Breast epithelium (tissue), 4 donors: Measurements from ENCODE around the gene GABRB2. TPM values are rescaled to one million over a fixed set of nuclear protein-coding genes. Genes with fewer than 3 reads are reported as not detected.

Experiments
- DNase-seq, 2 donors: peaks; one replicate each; pipeline ENCODE4 v3.0.0-alpha.2; 2019; ENCODE audit warnings: low spot score in 2 of 2
- H3K27ac ChIP-seq, 2 donors: fragments of 200-600 bp; sonication (generic) in 1 of 2; one replicate each; pipeline ENCODE4 v1.5.1; 2016 to 2019; ENCODE audit warnings: mild to moderate bottlenecking in 1 of 2
- H3K27me3 ChIP-seq, 2 donors: fragments of 200-600 bp; sonication (generic) in 1 of 2; one replicate each; pipeline versions ENCODE4 v1.5.1 to v1.6.0; 2017 to 2019; ENCODE audit warnings: control low read depth in 1 of 2, mild to moderate bottlenecking in 1 of 2
- H3K36me3 ChIP-seq: fragments of 200-600 bp; one replicate; pipeline ENCODE4 v1.5.1; 2019
- H3K4me1 ChIP-seq, 2 donors: fragments of 200-600 bp; sonication (generic); one replicate each; pipeline ENCODE4 v1.5.1; 2016 to 2019; ENCODE audit warnings: control low read depth in 1 of 2
- H3K4me3 ChIP-seq, 3 donors: fragments of 200-600 bp; sonication (generic); 1 replicate in 2 of 3; 2 replicates in 1 of 3; pipeline ENCODE4 v1.5.1; 2016 to 2019; ENCODE audit warnings: mild to moderate bottlenecking in 3 of 3, moderate library complexity in 2 of 3
- H3K9me3 ChIP-seq, 2 donors: fragments of 200-600 bp; sonication (generic) in 1 of 2; one replicate each; pipeline ENCODE4 v1.5.1; 2016 to 2019; ENCODE audit warnings: control low read depth in 1 of 2
- POLR2A ChIP-seq: fragments of 450-650 bp; IDR thresholded peaks from one replicate; pipeline ENCODE4 v1.6.1; 2016; ENCODE audit warnings: antibody characterized with exemption, mild to moderate bottlenecking, moderate library complexity
- POLR2AphosphoS5 ChIP-seq, 3 donors: sonication (generic); formaldehyde crosslinking; IDR thresholded peaks; one replicate each; pipeline ENCODE4 v1.6.1; 2017; ENCODE audit warnings: antibody characterized with exemption in 3 of 3
- intact Hi-C: fragments of 100-400 bp; cut with DNase I; formaldehyde crosslinking; loops from one replicate; pipeline ENCODE4 v1.15.1; 2023; ENCODE audit warnings: low total_unique reads
- total RNA-seq, 3 donors: library from RNA; depleted of rRNA; stranded (reverse); fragments of >200 nt; gene quantifications; one replicate each; pipeline ENCODE4 v1.1.0, GENCODE V29; 2016
- TF ChIP-seq, protein P1 (sequence below), 3 donors: fragments of 450-650 bp; IDR thresholded peaks; one replicate each; pipeline ENCODE4 v1.5.1; 2016 to 2017; ENCODE audit warnings: antibody characterized with exemption in 3 of 3, mild to moderate bottlenecking in 3 of 3, moderate library complexity in 3 of 3

Gene GABRB2
- total RNA-seq, 3 donors from 2014 or later: 0.33 to 10.7 (median 2.5) TPM

DNA sequence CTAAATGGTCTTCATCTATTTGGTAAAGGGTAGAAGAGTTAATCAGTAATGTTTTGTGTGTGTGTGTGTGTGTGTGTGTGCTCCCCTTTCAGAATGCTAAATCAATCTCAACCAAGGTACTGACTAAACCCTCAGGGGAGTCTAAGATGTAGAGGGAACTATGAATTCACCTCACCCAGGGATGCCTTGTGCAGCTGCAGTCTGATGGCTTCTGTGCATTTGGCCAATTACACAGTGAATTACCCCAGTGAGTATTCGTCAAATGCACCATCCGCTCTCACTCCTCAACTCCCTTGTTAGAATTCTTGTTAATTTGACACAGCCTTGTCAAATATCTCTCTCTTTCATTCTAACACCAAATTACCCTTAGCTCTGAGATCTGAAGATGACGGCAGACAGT lies 234.6 kb downstream of the GABRB2 start:
- no peak for TF ChIP-seq POLR2AphosphoS5 (IDR thresholded peaks at IDR 0.05)
- TF ChIP-seq POLR2A: no peak
- TF ChIP-seq, protein P1, sequence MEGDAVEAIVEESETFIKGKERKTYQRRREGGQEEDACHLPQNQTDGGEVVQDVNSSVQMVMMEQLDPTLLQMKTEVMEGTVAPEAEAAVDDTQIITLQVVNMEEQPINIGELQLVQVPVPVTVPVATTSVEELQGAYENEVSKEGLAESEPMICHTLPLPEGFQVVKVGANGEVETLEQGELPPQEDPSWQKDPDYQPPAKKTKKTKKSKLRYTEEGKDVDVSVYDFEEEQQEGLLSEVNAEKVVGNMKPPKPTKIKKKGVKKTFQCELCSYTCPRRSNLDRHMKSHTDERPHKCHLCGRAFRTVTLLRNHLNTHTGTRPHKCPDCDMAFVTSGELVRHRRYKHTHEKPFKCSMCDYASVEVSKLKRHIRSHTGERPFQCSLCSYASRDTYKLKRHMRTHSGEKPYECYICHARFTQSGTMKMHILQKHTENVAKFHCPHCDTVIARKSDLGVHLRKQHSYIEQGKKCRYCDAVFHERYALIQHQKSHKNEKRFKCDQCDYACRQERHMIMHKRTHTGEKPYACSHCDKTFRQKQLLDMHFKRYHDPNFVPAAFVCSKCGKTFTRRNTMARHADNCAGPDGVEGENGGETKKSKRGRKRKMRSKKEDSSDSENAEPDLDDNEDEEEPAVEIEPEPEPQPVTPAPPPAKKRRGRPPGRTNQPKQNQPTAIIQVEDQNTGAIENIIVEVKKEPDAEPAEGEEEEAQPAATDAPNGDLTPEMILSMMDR (IDR thresholded peaks at IDR 0.05): no peak
- DNase-seq: no peak
- no peaks in the 10 kb centered on the region for H3K9me3 ChIP-seq
- no peaks in the 10 kb centered on the region for H3K4me1 ChIP-seq
- H3K36me3 ChIP-seq: no peaks in the 10 kb centered on the region
- intact Hi-C loops: no loop called here
- H3K27me3 ChIP-seq: no peaks in the 10 kb centered on the region
- H3K4me3 ChIP-seq: no peak overlapping the region
- H3K27ac ChIP-seq: no peak overlapping the region

DNA sequence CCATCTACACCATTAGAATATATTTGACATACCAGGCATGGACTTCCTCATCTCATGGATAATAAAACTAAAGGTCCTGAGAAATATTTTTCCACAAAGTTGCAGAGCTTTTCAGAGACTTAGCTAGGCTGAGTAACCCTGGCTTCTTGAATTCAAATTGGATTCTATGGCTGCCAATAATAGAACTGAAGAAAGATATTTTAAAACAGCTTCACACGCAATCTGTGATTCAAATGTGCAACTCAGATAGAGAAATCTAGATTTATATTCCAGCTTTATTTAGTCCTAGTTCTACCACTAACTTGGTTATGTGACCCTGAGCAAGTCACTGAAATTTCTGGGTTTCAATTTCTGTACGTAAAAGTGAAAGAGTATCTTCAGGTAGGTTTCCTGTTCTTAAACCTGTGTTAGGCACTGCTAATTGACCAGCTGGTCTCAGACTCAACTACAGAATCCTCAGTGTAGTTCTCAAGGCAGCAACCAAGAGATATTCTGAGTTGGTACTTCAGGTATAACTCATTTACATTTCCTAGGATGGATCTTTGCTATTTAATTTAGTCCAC lies 235.3 kb downstream of the GABRB2 start:
- intact Hi-C loops: no loop called here
- TF ChIP-seq POLR2A (no peak), POLR2AphosphoS5 (IDR thresholded peaks at IDR 0.05) (no peak)
- TF ChIP-seq, protein P1 (IDR thresholded peaks at IDR 0.05): no peak
- no peak for DNase-seq
- Histone ChIP-seq H3K4me1 (no peaks in the 10 kb centered on the region), H3K9me3 (no peaks in the 10 kb centered on the region), H3K36me3 (no peaks in the 10 kb centered on the region), H3K4me3 (no peak overlapping the region), H3K27ac (no peak overlapping the region), H3K27me3 (no peaks in the 10 kb centered on the region)

DNA sequence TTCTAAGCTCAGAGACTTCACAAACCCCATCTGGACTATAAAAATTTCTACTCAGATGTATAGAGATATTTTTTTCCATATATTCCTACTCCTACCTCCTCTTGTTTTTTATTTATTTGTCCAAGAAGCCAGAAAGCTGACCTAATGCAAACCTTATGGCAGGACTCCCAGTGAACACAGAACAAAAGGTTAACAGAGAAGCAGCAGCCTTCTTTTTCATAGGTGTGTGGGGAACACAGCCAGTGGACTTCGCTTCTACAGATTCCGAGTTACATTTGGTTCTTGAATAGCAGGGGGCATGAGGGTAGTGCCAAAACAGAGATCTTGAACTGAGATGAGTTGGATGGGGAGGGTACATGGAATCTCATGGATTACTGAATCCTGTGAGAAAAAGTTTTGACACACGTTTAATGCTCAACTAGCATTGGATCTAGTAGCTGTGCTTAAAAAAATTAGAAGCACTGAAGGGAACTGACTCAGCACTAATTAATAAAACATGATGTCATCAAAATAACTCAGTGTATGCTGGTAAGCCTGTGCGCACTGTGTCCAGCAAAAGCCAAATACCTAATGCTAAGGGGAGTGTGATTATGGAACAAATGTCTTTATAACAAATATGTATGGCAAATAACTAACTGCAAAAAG lies 240.1 kb downstream of the GABRB2 start:
- H3K27me3 ChIP-seq: no peaks in the 10 kb centered on the region
- H3K4me3 ChIP-seq: no peak overlapping the region
- no peak overlapping the region for H3K27ac ChIP-seq
- no peak for TF ChIP-seq POLR2AphosphoS5 (IDR thresholded peaks at IDR 0.05)
- no peaks in the 10 kb centered on the region for H3K36me3 ChIP-seq
- no peaks in the 10 kb centered on the region for H3K4me1 ChIP-seq
- no peak for DNase-seq
- intact Hi-C loops: loop anchor here (10.0 kb wide), 1 partner anchor 292 kb away; no protein-coding TSS in a partner anchor
- no peaks in the 10 kb centered on the region for H3K9me3 ChIP-seq

DNA sequence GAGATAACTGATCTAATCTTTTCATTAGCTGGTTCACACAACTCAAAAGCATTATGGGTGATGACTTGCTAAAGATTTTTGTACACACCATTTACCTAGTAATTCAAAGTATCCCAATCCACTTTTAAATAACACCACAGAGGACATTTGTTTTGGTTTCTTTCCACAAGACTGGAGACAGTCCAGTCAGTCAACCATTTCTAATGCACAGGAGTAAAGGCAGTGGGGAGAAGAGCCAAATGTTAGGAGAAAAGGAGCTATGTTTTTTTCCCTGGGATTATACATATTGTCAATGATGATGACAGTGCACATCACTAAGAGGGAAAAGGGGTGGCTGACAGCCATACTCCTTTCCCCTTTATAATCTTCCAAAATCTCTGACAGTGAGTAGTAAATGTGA lies 240.9 kb downstream of the GABRB2 start:
- H3K27me3 ChIP-seq: no peaks in the 10 kb centered on the region
- DNase-seq: no peak
- H3K4me3 ChIP-seq: no peak overlapping the region
- intact Hi-C loops: loop anchor here (10.0 kb wide), 1 partner anchor 291 kb away; no protein-coding TSS in a partner anchor
- H3K27ac ChIP-seq: no peak overlapping the region
- H3K9me3 ChIP-seq: no peaks in the 10 kb centered on the region
- TF ChIP-seq, protein P1 (IDR thresholded peaks at IDR 0.05): no peak
- no peak for TF ChIP-seq POLR2A
- TF ChIP-seq POLR2AphosphoS5 (IDR thresholded peaks at IDR 0.05): no peak
- no peaks in the 10 kb centered on the region for H3K36me3 ChIP-seq
- no peaks in the 10 kb centered on the region for H3K4me1 ChIP-seq

DNA sequence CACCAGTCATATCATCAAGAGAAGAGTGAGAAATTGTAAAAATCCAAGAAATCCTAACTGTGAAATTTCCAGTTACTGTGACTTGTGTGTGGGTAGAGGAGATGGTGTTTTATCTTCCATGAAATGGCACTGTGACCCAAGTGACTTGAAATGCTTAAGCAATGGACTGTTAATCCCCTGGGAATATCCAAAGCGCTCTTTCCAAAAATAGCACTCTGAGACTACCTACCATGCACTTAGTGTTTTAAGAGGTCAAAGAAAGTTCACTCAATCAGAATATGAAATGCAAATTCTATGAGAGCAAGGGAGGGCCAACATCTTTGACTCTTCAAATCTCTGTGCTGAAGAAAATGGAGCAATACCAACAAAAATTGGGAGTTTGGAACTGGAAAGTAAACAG lies 244.0 kb downstream of the GABRB2 start:
- H3K4me1 ChIP-seq: no peaks in the 10 kb centered on the region
- no peaks in the 10 kb centered on the region for H3K27me3 ChIP-seq
- no peak overlapping the region for H3K4me3 ChIP-seq
- H3K36me3 ChIP-seq: no peaks in the 10 kb centered on the region
- H3K9me3 ChIP-seq: no peaks in the 10 kb centered on the region
- no peak overlapping the region for H3K27ac ChIP-seq
- no peak for DNase-seq
- TF ChIP-seq POLR2AphosphoS5 (IDR thresholded peaks at IDR 0.05) (no peak), POLR2A (no peak)
- TF ChIP-seq, protein P1 (IDR thresholded peaks at IDR 0.05): no peak
- intact Hi-C loops: loop anchor here (10.0 kb wide), 1 partner anchor 288 kb away; no protein-coding TSS in a partner anchor
